NCI-H146 treated with DMSO at 0.1 percent for 48 hours (cell line): ENCODE results near the gene KMT2E.

Experiments
- DNase-seq: peaks from one replicate; lab custom pipeline; 2025; ENCODE audit not compliant: unreplicated experiment; lab: John Stamatoyannopoulos, UW

The KMT2E gene

GRCh38 chr7:105065104-105065503 lies 51.1 kb downstream of the KMT2E start:
- DNase-seq: no peak

GRCh38 chr7:105067691-105068090 lies 53.7 kb downstream of the KMT2E start:
- no peak for DNase-seq

- no peak for DNase-seq
Observed at GRCh38 chr7:105068886-105069285, 54.9 kb downstream of the KMT2E start.

GRCh38 chr7:105073143-105073542 lies 59.1 kb downstream of the KMT2E start:
- no peak for DNase-seq

GRCh38 chr7:105079348-105079747 lies 65.3 kb downstream of the KMT2E start:
- no peak for DNase-seq

- no peak for DNase-seq
Observed at GRCh38 chr7:105084581-105084980, 70.6 kb downstream of the KMT2E start.

- no peak for DNase-seq
Observed at GRCh38 chr7:105086850-105087249, 72.8 kb downstream of the KMT2E start.

- DNase-seq: no peak
Observed at GRCh38 chr7:105087981-105088380, 74.0 kb downstream of the KMT2E start.

- no peak for DNase-seq
Observed at GRCh38 chr7:105088456-105088855, 74.5 kb downstream of the KMT2E start.

- no peak for DNase-seq
Observed at GRCh38 chr7:105094966-105095365, 81.0 kb downstream of the KMT2E start.

- no peak for DNase-seq
Observed at GRCh38 chr7:105096306-105096705, 82.3 kb downstream of the KMT2E start.

- DNase-seq: no peak
Observed at GRCh38 chr7:105097619-105098018, 83.6 kb downstream of the KMT2E start.

- no peak for DNase-seq
Observed at GRCh38 chr7:105098863-105099515, 85.0 kb downstream of the KMT2E start.

- no peak for DNase-seq
Observed at GRCh38 chr7:105101864-105102263, 87.9 kb downstream of the KMT2E start.

- no peak for DNase-seq
Observed at GRCh38 chr7:105102557-105103352, 88.8 kb downstream of the KMT2E start.

GRCh38 chr7:105105579-105105978 lies 91.6 kb downstream of the KMT2E start:
- no peak for DNase-seq

GRCh38 chr7:105106473-105106872 lies 92.5 kb downstream of the KMT2E start:
- no peak for DNase-seq

GRCh38 chr7:105107458-105107857 lies 93.5 kb downstream of the KMT2E start:
- DNase-seq: no peak

GRCh38 chr7:105112440-105113418 lies 98.7 kb downstream of the KMT2E start:
- DNase-seq: no peak

GRCh38 chr7:105118612-105119600 lies 104.9 kb downstream of the KMT2E start:
- no peak for DNase-seq
